HepG2 (cell line): ENCODE data around the gene GPN2. TPM values are rescaled to one million over a fixed set of nuclear protein-coding genes. Genes with fewer than 3 reads are reported as not detected.
A peak's percentile ranks its signal among the peaks of the same experiment; 100 is the strongest.

Experiments
- ATM ChIP-seq: fragments of 450-650 bp; IDR thresholded peaks from 2 replicates; pipeline ENCODE4 v1.7.1; 2017; ENCODE audit warnings: mild to moderate bottlenecking, borderline replicate concordance
- CTCF ChIP-seq: sonication (generic); formaldehyde crosslinking; IDR thresholded peaks from 2 replicates; pipeline ENCODE4 v1.5.0; 2020; ENCODE audit warnings: mild to moderate bottlenecking, missing genetic modification reagents, moderate library complexity
- HMG20A ChIP-seq: IDR thresholded peaks from 2 replicates; pipeline ENCODE4 v1.6.1; 2016; ENCODE audit warnings: borderline replicate concordance
- JUND ChIP-seq: sonication (generic); formaldehyde crosslinking; IDR thresholded peaks from 2 replicates; pipeline ENCODE4 v1.8.0; 2022; ENCODE audit warnings: mild to moderate bottlenecking, missing genetic modification reagents
- MAFF ChIP-seq: IDR thresholded peaks from 2 replicates; pipeline ENCODE4 v1.6.1; 2011; ENCODE audit warnings: low read depth, low read length, improper control_type of control experiment
- MAZ ChIP-seq, 2 experiments: sonication (generic) in 1 of 2; formaldehyde crosslinking in 1 of 2; IDR thresholded peaks; 2 replicates each; pipeline versions ENCODE4 v1.5.0 to v1.6.1; 2012 to 2020; ENCODE audit warnings: low read depth in 2 of 2, mild to moderate bottlenecking in 2 of 2, borderline replicate concordance in 1 of 2, improper control_type of control experiment in 1 of 2, low read length in 1 of 2, missing genetic modification reagents in 1 of 2, moderate library complexity in 1 of 2
- TGIF2 ChIP-seq: IDR thresholded peaks from 2 replicates; pipeline ENCODE4 v1.6.1; 2016; ENCODE audit warnings: control low read depth, missing compliant biosample characterization
- U2AF1 ChIP-seq: fragments of 200-400 bp; formaldehyde crosslinking; optimal IDR thresholded peaks from 2 replicates; pipeline ENCODE3; 2017; ENCODE audit warnings: mild to moderate bottlenecking, low read depth, low read length
- YY1 ChIP-seq: IDR thresholded peaks from 2 replicates; pipeline ENCODE4 v1.6.1; 2011; ENCODE audit warnings: low read length, low read depth, moderate library complexity, mild to moderate bottlenecking; ENCODE audit not compliant: insufficient read depth, insufficient replicate concordance
- ZBED4 ChIP-seq: sonication (generic); formaldehyde crosslinking; IDR thresholded peaks from 2 replicates; pipeline ENCODE4 v1.4.0; 2020; ENCODE audit warnings: missing genetic modification reagents, borderline replicate concordance
- ZNF337 ChIP-seq: sonication (generic); formaldehyde crosslinking; IDR thresholded peaks from 2 replicates; pipeline ENCODE4 v1.5.1; 2020; ENCODE audit warnings: missing genetic modification reagents, low read depth, mild to moderate bottlenecking, borderline replicate concordance
- polyA plus RNA-seq, 8 experiments: library from polyadenylated mRNA; depleted of rRNA in 3 of 8; stranded (reverse) in 7 of 8; unstranded in 1 of 8; fragments of >200 nt; fragmentation: Illumina TruSeq in 4 of 8; extraction: Trizol in 4 of 8; gene quantifications; 2 replicates each; pipeline versions ENCODE4 v1.2.1 to v1.2.3, GENCODE V29; 2011 to 2016; ENCODE audit warnings: low read depth in 4 of 8, missing spikeins in 1 of 8, mixed read lengths in 1 of 8; ENCODE audit not compliant: insufficient read depth in 1 of 8
- total RNA-seq, 5 experiments: library from RNA; depleted of rRNA; stranded (reverse); fragments of >200 nt; fragmentation: Illumina TruSeq; extraction: Trizol; gene quantifications; 2 replicates each; pipeline ENCODE4 v1.2.3, GENCODE V29; 2016; ENCODE audit warnings: low read depth in 1 of 5
- TF ChIP-seq, protein P1 (sequence below): IDR thresholded peaks from 2 replicates; pipeline ENCODE4 v1.4.0; 2020; ENCODE audit warnings: mild to moderate bottlenecking, missing genetic modification reagents
- TF ChIP-seq, protein P2 (sequence below): IDR thresholded peaks from 2 replicates; pipeline ENCODE4 v1.6.1; 2016; ENCODE audit warnings: low read depth, borderline replicate concordance
- TF ChIP-seq, protein P3 (sequence below): sonication (generic); formaldehyde crosslinking; IDR thresholded peaks from 2 replicates; pipeline ENCODE4 v1.5.1; 2020; ENCODE audit warnings: mild to moderate bottlenecking, missing genetic modification reagents, moderate library complexity

The GPN2 gene
- total and polyA plus RNA-seq, 2 of the 13 experiments (the other 11 are each of a cell fraction or from before 2014, with no cell fraction given) = 19.3 to 38.9 TPM

- TF ChIP-seq YY1 = no peak
- no peak for TF ChIP-seq U2AF1
- no peak for TF ChIP-seq ATM
- no peak for TF ChIP-seq MAZ (IDR thresholded peaks at IDR 0.05; ENCODE audit: borderline replicate concordance, low read depth, low read length)
- TF ChIP-seq MAZ (CRISPR knock-in tag; IDR thresholded peaks at IDR 0.05; ENCODE audit: low read depth) = no peak
- TF ChIP-seq, protein P1, sequence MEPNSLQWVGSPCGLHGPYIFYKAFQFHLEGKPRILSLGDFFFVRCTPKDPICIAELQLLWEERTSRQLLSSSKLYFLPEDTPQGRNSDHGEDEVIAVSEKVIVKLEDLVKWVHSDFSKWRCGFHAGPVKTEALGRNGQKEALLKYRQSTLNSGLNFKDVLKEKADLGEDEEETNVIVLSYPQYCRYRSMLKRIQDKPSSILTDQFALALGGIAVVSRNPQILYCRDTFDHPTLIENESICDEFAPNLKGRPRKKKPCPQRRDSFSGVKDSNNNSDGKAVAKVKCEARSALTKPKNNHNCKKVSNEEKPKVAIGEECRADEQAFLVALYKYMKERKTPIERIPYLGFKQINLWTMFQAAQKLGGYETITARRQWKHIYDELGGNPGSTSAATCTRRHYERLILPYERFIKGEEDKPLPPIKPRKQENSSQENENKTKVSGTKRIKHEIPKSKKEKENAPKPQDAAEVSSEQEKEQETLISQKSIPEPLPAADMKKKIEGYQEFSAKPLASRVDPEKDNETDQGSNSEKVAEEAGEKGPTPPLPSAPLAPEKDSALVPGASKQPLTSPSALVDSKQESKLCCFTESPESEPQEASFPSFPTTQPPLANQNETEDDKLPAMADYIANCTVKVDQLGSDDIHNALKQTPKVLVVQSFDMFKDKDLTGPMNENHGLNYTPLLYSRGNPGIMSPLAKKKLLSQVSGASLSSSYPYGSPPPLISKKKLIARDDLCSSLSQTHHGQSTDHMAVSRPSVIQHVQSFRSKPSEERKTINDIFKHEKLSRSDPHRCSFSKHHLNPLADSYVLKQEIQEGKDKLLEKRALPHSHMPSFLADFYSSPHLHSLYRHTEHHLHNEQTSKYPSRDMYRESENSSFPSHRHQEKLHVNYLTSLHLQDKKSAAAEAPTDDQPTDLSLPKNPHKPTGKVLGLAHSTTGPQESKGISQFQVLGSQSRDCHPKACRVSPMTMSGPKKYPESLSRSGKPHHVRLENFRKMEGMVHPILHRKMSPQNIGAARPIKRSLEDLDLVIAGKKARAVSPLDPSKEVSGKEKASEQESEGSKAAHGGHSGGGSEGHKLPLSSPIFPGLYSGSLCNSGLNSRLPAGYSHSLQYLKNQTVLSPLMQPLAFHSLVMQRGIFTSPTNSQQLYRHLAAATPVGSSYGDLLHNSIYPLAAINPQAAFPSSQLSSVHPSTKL (CRISPR knock-in tag) = 0 out of 2 replicates have a peak, but pooled peaks have one; percentile 17
- 0 out of 2 replicates have a peak, but pooled peaks have one; percentile 28 for TF ChIP-seq TGIF2 (CRISPR knock-in tag)
- 0 out of 2 replicates have a peak, but pooled peaks have one; percentile 5 for TF ChIP-seq MAFF
- no peak for TF ChIP-seq JUND (CRISPR knock-in tag)
- no peak for TF ChIP-seq HMG20A (CRISPR knock-in tag)
- TF ChIP-seq ZNF337 (CRISPR knock-in tag) = no peak
- TF ChIP-seq, protein P2, sequence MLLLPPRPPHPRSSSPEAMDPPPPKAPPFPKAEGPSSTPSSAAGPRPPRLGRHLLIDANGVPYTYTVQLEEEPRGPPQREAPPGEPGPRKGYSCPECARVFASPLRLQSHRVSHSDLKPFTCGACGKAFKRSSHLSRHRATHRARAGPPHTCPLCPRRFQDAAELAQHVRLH (CRISPR knock-in tag) = 0 out of 2 replicates have a peak, but pooled peaks have one; percentile 33
- TF ChIP-seq, protein P3, sequence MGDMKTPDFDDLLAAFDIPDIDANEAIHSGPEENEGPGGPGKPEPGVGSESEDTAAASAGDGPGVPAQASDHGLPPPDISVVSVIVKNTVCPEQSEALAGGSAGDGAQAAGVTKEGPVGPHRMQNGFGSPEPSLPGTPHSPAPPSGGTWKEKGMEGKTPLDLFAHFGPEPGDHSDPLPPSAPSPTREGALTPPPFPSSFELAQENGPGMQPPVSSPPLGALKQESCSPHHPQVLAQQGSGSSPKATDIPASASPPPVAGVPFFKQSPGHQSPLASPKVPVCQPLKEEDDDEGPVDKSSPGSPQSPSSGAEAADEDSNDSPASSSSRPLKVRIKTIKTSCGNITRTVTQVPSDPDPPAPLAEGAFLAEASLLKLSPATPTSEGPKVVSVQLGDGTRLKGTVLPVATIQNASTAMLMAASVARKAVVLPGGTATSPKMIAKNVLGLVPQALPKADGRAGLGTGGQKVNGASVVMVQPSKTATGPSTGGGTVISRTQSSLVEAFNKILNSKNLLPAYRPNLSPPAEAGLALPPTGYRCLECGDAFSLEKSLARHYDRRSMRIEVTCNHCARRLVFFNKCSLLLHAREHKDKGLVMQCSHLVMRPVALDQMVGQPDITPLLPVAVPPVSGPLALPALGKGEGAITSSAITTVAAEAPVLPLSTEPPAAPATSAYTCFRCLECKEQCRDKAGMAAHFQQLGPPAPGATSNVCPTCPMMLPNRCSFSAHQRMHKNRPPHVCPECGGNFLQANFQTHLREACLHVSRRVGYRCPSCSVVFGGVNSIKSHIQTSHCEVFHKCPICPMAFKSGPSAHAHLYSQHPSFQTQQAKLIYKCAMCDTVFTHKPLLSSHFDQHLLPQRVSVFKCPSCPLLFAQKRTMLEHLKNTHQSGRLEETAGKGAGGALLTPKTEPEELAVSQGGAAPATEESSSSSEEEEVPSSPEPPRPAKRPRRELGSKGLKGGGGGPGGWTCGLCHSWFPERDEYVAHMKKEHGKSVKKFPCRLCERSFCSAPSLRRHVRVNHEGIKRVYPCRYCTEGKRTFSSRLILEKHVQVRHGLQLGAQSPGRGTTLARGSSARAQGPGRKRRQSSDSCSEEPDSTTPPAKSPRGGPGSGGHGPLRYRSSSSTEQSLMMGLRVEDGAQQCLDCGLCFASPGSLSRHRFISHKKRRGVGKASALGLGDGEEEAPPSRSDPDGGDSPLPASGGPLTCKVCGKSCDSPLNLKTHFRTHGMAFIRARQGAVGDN = 0 out of 2 replicates have a peak, but pooled peaks have one; percentile 16
- peak; percentile 93 for TF ChIP-seq CTCF
- no peak for TF ChIP-seq ZBED4
Observed at GRCh38 chr1:26853156-26853555, 36.9 kb downstream of the GPN2 start (continued).
